ENCODE measurements around the gene FN3K.

GRCh38 chr17:82726427-82726826, 9.0 kb upstream of the FN3K start:
- no peak for TF ChIP-seq ZNF274 (IDR thresholded peaks at IDR 0.05; ENCODE audit: borderline replicate concordance, extremely low read depth, low read length)
- no peak for TF ChIP-seq EGR1 (IDR thresholded peaks at IDR 0.05; ENCODE audit: borderline replicate concordance, low read depth, low read length)
- no peak for TF ChIP-seq KDM5A (IDR thresholded peaks at IDR 0.05; ENCODE audit: low read length)
- TF ChIP-seq CTCF (IDR thresholded peaks at IDR 0.05; ENCODE audit: control extremely low read depth in 1 of 3, insufficient read depth in 1 of 3, low read depth in 1 of 3, low read length in 3 of 3) = no peak
- TF ChIP-seq BCL11A (IDR thresholded peaks at IDR 0.05; ENCODE audit: low read depth in 2 of 2, low read length in 2 of 2) = no peak
- no peak for TF ChIP-seq POLR2AphosphoS5 (IDR thresholded peaks at IDR 0.05; ENCODE audit: low read depth, low read length)
- TF ChIP-seq JUN (IDR thresholded peaks at IDR 0.05; ENCODE audit: low read depth, low read length) = no peak
- no peak for TF ChIP-seq HDAC6 (IDR thresholded peaks at IDR 0.05; ENCODE audit: low read depth, low read length)
- no peak for TF ChIP-seq POU5F1 (IDR thresholded peaks at IDR 0.05; ENCODE audit: low read depth, low read length)
- no peak for TF ChIP-seq SRF (IDR thresholded peaks at IDR 0.05; ENCODE audit: low read depth, low read length)
- TF ChIP-seq POLR2A (IDR thresholded peaks at IDR 0.05; ENCODE audit: control extremely low read depth in 1 of 2, low read depth in 2 of 2, low read length in 2 of 2) = no peak
- no peak for TF ChIP-seq TAF1 (IDR thresholded peaks at IDR 0.05; ENCODE audit: low read depth, low read length)

Data from H1 (cell line).